SH-SY5Y (cell line): Measurements from ENCODE around the gene TSNAXIP1.

Experiments
- GATA2 ChIP-seq: IDR thresholded peaks from 2 replicates; pipeline ENCODE4 v1.6.1; 2011; ENCODE audit warnings: mild to moderate bottlenecking, low read depth, low read length
- GATA3 ChIP-seq: IDR thresholded peaks from 2 replicates; pipeline ENCODE4 v1.6.1; 2011; ENCODE audit warnings: low read depth, mild to moderate bottlenecking, low read length, moderate library complexity

TSNAXIP1 gene

GRCh38 chr16:67874372-67874771, 67.7 kb downstream of the TSNAXIP1 start:
- TF ChIP-seq GATA2: no peak
- no peak for TF ChIP-seq GATA3

DNA sequence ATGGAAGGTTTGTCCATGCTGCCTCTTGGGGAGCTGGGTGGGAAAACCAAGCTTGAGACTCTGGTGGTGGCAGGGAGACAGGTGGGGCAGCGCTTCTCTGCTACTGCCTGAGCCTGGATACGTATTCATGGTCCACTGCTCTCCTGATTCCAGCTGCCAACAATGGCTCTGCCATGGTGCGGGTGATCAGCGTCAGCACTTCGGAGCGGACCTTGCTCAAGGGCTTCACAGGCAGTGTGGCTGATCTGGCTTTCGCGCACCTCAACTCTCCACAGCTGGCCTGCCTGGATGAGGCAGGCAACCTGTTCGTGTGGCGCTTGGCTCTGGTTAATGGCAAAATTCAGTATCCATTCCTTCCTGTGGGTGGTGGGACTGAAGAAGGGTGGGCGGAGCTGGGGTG, 70.4 kb downstream of the TSNAXIP1 start:
- TF ChIP-seq GATA3 (no peak), GATA2 (no peak)
